Stomach (tissue), 4 donors: ENCODE data around the gene INVS.

Experiments
- CTCF ChIP-seq, 7 experiments: fragments of 450-650 bp in 4 of 7; fragments of 200-600 bp in 3 of 7; sonication (generic) in 3 of 7; IDR thresholded peaks; one replicate each; pipeline ENCODE4 v1.5.1; 2016 to 2019; ENCODE audit warnings: antibody characterized with exemption in 7 of 7, control low read depth in 2 of 7, mild to moderate bottlenecking in 1 of 7
- EP300 ChIP-seq: sonication (generic); formaldehyde crosslinking; IDR thresholded peaks from one replicate; pipeline ENCODE4 v1.6.1; 2017; ENCODE audit warnings: antibody characterized with exemption
- POLR2A ChIP-seq, 4 donors: fragments of 450-650 bp; IDR thresholded peaks; one replicate each; pipeline ENCODE4 v1.6.1; 2016; ENCODE audit warnings: antibody characterized with exemption in 4 of 4, control low read depth in 2 of 4, mild to moderate bottlenecking in 1 of 4, moderate library complexity in 1 of 4
- POLR2AphosphoS5 ChIP-seq, 3 donors: sonication (generic); formaldehyde crosslinking; IDR thresholded peaks; one replicate each; pipeline ENCODE4 v1.6.1; 2016; ENCODE audit warnings: antibody characterized with exemption in 3 of 3

GRCh38 chr9:100084128-100084453 is 15.0 kb upstream of the INVS start:
- TF ChIP-seq CTCF (IDR thresholded peaks at IDR 0.05) (no peak), POLR2AphosphoS5 (IDR thresholded peaks at IDR 0.05) (no peak), EP300 (no peak), POLR2A (IDR thresholded peaks at IDR 0.05) (no peak)
